Mammary epithelial cell (primary cell): ENCODE results near the gene TMEM17.

Experiments used
- EZH2 ChIP-seq: IDR thresholded peaks from 2 replicates; pipeline ENCODE4 v1.6.1; 2012; ENCODE audit warnings: low read length, inconsistent platforms, borderline replicate concordance
- TF ChIP-seq, protein P1 (sequence below), 2 donors: IDR thresholded peaks in 1 of 2; conservative IDR thresholded peaks in 1 of 2; 2 replicates each; pipeline ENCODE4 v1.5.1; 2011 to 2012; ENCODE audit warnings: inconsistent platforms in 2 of 2, low read length in 2 of 2, mild to moderate bottlenecking in 2 of 2, control low read depth in 1 of 2, low read depth in 1 of 2; ENCODE audit not compliant: insufficient read depth in 1 of 2; ENCODE audit errors: extremely low read depth in 1 of 2

DNA sequence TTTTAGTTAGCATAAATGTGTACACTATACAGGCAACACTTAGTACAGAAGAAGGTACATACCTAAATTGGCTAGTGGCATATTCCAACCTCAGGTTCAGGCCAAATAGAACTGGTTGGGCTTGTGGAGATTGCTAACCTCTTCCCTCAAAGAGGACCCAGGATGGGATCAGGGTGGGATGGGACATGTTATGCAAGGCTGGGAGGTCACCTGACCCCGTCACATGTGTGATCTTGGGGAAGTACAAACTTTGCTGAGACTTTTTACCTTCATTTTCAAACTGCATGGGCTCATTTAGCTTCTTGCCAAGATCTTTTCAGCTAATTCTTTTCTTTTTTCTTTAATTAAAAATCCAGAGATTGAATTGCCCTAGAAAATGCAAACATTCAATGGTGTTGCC lies 36.9 kb downstream of the TMEM17 start:
- no peak for TF ChIP-seq EZH2
- TF ChIP-seq, protein P1, sequence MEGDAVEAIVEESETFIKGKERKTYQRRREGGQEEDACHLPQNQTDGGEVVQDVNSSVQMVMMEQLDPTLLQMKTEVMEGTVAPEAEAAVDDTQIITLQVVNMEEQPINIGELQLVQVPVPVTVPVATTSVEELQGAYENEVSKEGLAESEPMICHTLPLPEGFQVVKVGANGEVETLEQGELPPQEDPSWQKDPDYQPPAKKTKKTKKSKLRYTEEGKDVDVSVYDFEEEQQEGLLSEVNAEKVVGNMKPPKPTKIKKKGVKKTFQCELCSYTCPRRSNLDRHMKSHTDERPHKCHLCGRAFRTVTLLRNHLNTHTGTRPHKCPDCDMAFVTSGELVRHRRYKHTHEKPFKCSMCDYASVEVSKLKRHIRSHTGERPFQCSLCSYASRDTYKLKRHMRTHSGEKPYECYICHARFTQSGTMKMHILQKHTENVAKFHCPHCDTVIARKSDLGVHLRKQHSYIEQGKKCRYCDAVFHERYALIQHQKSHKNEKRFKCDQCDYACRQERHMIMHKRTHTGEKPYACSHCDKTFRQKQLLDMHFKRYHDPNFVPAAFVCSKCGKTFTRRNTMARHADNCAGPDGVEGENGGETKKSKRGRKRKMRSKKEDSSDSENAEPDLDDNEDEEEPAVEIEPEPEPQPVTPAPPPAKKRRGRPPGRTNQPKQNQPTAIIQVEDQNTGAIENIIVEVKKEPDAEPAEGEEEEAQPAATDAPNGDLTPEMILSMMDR (conservative IDR thresholded peaks at IDR 0.05 in 1 of 2, IDR thresholded peaks at IDR 0.05 in 1 of 2; ENCODE audit: extremely low read depth in 1 of 2, insufficient read depth in 1 of 2, low read depth in 1 of 2, low read length in 2 of 2), result no peak
